ENCODE measurements around the gene INPP5A.
"Not testable (repeated sequence)": the region's sequence is repeated elsewhere in the genome, so short reads cannot be mapped to it uniquely, and the experiment has no call there.

INPP5A gene

GRCh38 chr10:132669208-132669861 is 131.7 kb downstream of the INPP5A start:
- H3K4me3 ChIP-seq (ENCODE audit: low read length) = no peak overlapping the region
- no peak for TF ChIP-seq CTCF (conservative IDR thresholded peaks at IDR 0.05; ENCODE audit: low read depth, low read length)
- DNase-seq (ENCODE audit: low read depth) = no peak

DNA sequence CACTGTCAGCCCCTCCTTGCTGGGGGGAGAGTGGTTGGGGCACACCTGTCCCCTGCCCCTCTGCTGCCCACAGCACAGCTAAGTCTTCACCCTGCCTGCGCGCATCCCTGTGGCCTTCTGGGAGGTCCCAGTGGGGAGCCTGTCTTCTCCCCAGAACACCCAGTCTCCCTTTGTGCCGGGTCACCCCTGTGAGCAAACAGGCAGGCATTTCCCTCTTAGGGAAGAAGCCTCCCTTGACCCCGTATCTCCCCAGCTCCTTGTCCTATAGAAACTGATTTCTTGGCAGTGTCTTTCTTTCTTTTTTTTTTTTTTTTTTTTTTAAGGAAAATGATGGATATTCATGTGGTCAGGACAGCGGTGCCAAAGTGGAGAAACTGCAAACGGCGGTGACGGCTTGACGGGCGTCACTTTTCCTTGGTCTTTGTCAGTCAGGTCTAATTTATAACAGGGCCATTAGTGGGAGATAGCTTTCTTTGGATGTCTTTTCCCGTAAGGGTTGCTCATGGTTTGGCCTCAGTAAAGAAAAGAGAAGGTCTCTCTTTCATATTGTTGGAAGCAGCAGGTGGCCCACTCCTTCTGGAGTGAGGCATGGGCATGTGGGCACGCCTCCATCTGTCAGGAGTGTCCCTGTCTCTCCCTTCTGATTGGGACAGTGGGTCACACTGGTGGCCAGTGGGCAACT is 133.1 kb downstream of the INPP5A start:
- no peak overlapping the region for H3K4me3 ChIP-seq (ENCODE audit: low read length)
- TF ChIP-seq CTCF (conservative IDR thresholded peaks at IDR 0.05; ENCODE audit: low read depth, low read length) = no peak
- DNase-seq (ENCODE audit: low read depth) = no peak

- TF ChIP-seq CTCF (conservative IDR thresholded peaks at IDR 0.05; ENCODE audit: low read depth, low read length) = no peak
- no peak overlapping the region for H3K4me3 ChIP-seq (ENCODE audit: low read length)
- DNase-seq (ENCODE audit: low read depth) = no peak
Measured at GRCh38 chr10:132671228-132672154, 133.9 kb downstream of the INPP5A start.

- not testable (repeated sequence) for DNase-seq (ENCODE audit: low read depth); H3K4me3 ChIP-seq (ENCODE audit: low read length)
Measured at GRCh38 chr10:132673746-132674145, 136.2 kb downstream of the INPP5A start.

GRCh38 chr10:132674311-132674710 is 136.7 kb downstream of the INPP5A start:
- no peak overlapping the region for H3K4me3 ChIP-seq (ENCODE audit: low read length)
- DNase-seq (ENCODE audit: low read depth) = no peak
- TF ChIP-seq CTCF (conservative IDR thresholded peaks at IDR 0.05; ENCODE audit: low read depth, low read length) = no peak

DNA sequence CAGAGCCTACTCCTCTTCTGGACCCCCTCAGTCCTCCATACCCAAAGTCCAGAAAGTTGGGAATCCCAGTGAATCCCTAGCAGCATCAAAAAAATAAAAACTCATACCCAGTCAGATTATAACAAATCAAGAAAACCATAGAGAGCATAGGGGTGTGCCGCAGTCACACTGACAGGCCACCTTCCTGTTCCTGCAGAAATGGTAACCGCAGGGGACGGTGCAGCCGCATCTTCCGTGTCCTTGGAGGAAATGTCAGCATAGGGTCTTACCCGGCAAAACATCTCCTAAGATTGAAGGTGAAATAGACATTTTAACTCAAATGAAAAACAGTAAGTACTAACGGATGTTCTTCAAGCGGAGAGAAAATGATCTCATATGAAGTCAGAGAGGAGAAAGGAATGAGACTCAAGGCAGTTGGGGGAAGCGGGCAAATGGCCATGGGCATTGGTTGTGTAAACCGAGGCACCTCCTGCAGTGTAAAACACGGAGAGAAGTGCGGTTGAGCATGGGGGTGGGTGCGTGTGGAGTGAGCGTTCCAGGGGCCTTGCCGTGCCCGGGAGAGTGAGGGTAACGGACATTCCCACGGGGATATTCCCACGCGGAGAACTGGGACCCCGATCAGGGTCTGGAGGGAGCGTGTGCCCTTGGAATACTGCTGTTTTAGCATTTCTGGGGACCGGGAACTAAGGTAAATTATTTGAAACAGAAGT is 137.6 kb downstream of the INPP5A start:
- TF ChIP-seq CTCF (conservative IDR thresholded peaks at IDR 0.05; ENCODE audit: low read depth, low read length) = no peak
- no peak for DNase-seq (ENCODE audit: low read depth)
- no peak overlapping the region for H3K4me3 ChIP-seq (ENCODE audit: low read length)
